ENCODE results near the gene PLXNA4.

DNA sequence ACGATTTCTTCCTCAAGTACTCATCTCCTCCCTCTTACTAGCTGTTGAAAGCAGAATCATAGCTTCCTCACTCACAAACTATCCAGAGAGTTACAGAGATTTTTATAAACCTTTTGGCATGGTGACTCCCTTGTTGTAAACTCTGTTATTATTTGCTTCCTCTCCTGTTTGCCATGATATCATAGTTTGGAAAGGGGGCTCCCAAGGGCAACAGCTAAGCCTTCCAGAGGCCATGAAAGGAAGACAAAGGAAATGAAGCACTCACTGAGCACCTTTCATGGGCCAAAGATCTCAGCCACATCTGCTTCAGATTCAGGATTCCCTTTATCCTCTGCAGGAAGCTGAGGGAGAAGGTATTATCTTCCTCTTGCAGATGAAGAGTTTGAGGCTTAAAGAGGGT, 484.6 kb downstream of the PLXNA4 start:
- no peak for TF ChIP-seq GATA3 (IDR thresholded peaks at IDR 0.05; ENCODE audit: low read depth, low read length)
- TF ChIP-seq GATA2 (IDR thresholded peaks at IDR 0.05; ENCODE audit: low read depth, low read length), result no peak

Measured in SH-SY5Y (cell line).